ENCODE data around the gene NUP133. TPM values are rescaled to one million over a fixed set of nuclear protein-coding genes. Genes with fewer than 3 reads are reported as not detected.
"Not testable (repeated sequence)": the region's sequence is repeated elsewhere in the genome, so short reads cannot be mapped to it uniquely, and the experiment has no call there.

Gene NUP133
- polyA plus RNA-seq, 6 donors from 2014 or later: 17.7 to 20.9 (median 20.2) TPM

DNA sequence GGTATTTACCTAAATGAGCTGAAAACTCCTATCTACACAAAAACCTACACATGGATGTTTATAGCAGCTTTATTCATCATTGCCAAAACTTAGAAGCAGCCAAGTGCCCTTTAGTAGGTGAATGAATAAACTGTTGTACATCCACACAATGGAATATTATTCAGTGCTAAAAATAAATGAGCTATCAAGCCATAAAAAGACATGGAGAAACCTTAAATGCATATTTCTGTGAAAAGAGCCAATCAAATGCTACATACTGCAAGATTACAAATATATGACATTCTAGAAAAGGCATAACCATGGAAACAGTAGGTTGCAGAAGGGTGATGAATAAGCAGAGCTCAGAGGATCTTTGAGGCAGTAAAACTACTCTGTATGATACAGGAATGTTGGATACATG, 27.1 kb upstream of the NUP133 start:
- H3K4me3 Mint-ChIP-seq: peak overlapping the region in 1 of 8 donors; percentile 5
- H3K4me1 Mint-ChIP-seq: no peaks in the 10 kb centered on the region
- H3K36me3 Mint-ChIP-seq: peaks cover 21 to 25% of the 10 kb centered on the region in 2 donors
- H3K27ac Mint-ChIP-seq: no peak overlapping the region
- DNase-seq: no peak
- ATAC-seq (ENCODE audit: low read depth in 2 of 2): no peak
- H3K27me3 Mint-ChIP-seq: no peaks in the 10 kb centered on the region
- H3K9me3 Mint-ChIP-seq: no peaks in the 10 kb centered on the region

DNA sequence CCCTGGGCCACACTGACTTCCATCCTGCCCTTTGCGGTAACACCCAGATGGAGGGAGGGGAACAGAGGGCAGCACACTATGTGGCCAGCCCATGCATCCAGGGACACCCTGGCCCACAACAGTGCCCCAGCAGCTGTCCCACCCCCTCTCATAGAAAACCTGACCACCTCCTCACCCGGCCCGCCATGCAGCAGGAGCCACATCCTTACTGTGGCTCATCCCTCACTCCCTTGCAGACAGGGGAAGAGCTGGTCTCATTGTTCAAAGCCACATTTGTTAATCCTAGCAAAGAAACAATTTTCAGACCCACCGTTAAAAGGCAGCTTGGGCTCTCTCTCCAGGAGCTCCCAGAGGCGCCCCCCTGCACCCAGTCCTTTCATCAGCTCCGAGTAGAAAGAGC, 23.2 kb upstream of the NUP133 start:
- Mint-ChIP-seq H3K4me3 (no peak overlapping the region), H3K27me3 (no peaks in the 10 kb centered on the region), H3K36me3 (peaks cover 18 to 32% of the 10 kb centered on the region in 2 donors), H3K9me3 (no peaks in the 10 kb centered on the region), H3K27ac (peak overlapping the region in 2 of 6 donors; percentile 74 to 86), H3K4me1 (no peaks in the 10 kb centered on the region)
- DNase-seq (no peak), ATAC-seq (ENCODE audit: low read depth in 2 of 2) (no peak)

DNA sequence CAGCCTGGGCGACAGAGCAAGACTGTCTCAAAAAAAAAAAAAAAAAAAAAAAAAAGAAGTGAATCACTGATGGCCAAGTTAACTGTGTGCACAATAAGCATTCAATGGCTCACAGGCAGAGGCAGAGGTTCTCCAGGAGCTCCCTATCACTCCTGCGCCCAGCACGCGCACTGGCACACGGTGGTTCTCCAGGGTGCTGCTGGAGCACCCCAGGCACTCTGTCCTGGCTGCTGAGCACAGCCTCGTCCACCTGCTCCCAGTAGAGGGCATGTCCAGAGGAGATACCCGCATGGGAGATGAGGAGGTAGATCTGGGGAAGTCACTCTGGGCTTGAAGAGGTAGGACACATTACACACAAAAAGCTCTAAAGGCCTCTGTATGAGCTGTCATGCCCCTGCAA, 21.5 kb upstream of the NUP133 start:
- DNase-seq (no peak), ATAC-seq (ENCODE audit: low read depth in 2 of 2) (no peak)
- no peak overlapping the region for H3K4me3 Mint-ChIP-seq
- H3K27me3 Mint-ChIP-seq: no peaks in the 10 kb centered on the region
- H3K36me3 Mint-ChIP-seq: peaks cover 20 to 32% of the 10 kb centered on the region in 2 donors
- H3K27ac Mint-ChIP-seq: no peak overlapping the region
- no peaks in the 10 kb centered on the region for H3K9me3 Mint-ChIP-seq
- no peaks in the 10 kb centered on the region for H3K4me1 Mint-ChIP-seq

DNA sequence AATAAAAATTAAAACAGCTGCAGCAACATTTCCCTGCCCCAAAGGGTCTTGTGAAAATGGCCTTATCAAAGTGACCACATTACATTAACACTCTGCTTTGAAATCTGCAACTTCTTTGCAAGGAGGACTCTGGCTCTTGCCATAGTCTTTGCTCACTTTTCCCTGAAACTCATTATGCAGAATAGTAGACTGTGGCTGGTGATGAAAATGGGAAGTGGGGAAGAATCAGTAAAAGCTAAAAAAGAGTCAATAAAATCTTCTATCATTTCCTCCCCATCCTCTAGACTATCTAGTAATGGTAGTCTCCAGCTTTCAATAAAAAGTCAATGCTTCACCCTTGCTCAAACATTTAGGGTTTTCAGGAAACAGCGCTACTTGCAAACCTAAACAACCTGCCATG, 18.6 kb upstream of the NUP133 start:
- ATAC-seq (ENCODE audit: low read depth in 2 of 2) (no peak), DNase-seq (no peak)
- H3K27me3 Mint-ChIP-seq: no peaks in the 10 kb centered on the region
- peak overlapping the region in 1 of 6 donors; percentile 44 for H3K27ac Mint-ChIP-seq
- H3K36me3 Mint-ChIP-seq: peaks cover 20 to 24% of the 10 kb centered on the region in 2 donors
- H3K4me1 Mint-ChIP-seq: no peaks in the 10 kb centered on the region
- no peaks in the 10 kb centered on the region for H3K9me3 Mint-ChIP-seq
- H3K4me3 Mint-ChIP-seq: no peak overlapping the region

DNA sequence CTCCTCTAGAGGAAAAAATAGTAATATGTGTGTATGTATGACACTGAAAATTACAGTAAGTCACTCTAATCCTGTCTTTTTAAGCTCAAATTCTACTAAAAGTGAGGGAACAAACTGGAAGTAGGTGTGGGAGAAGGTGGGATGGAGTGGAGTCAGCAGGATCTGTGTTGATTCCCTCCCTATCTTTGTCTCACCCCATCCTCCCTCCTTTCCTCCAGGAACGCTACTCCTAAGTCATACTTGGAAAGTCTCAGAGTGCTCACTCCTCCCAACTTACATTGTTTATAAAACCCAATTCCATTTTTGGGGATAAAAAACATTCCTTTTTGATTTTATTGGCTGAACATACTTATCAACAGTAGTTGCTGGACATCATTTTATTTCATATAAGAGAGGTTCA, 14.9 kb upstream of the NUP133 start:
- H3K27ac Mint-ChIP-seq: no peak overlapping the region
- H3K36me3 Mint-ChIP-seq: peaks cover 15 to 21% of the 10 kb centered on the region in 2 donors
- no peaks in the 10 kb centered on the region for H3K4me1 Mint-ChIP-seq

DNA sequence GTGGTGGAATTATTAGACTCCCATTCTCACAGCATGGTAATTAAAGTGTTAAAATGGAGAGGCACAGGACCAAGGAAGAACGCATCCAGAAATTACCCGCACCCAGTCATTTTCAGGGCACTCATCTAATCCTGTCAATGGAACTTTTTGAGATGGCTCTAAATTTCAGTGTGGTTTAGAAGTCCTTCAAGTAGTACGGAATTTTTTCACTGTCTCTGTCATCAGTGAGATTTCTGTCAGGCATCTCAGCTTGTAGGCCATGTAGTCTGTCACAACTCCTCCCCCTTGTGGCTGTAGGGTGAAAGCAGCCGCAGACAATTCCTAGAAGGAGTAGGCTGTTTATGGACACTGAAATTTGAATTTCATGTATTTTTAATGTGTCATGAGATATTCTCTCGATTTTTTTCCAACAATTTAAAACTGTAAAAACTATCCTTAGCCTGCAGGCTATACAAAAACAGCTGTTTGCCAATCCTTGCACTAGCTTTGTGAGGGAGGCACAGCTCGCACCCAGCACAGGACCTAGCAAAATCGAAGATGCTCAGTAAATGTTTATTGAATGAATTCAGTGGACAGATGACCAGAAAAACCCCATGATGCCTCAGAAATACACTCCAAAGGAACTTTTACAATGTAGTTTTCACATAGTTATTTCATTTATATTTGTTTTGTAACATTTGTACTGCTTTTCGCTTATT, 6.6 kb upstream of the NUP133 start:
- H3K27me3 Mint-ChIP-seq: no peaks in the 10 kb centered on the region
- H3K9me3 Mint-ChIP-seq: peaks cover 0 to 1% (median 0%) of the 10 kb centered on the region in 7 donors

More for the DNA sequence above, 14.9 kb upstream of the NUP133 start:
- Mint-ChIP-seq H3K4me3 (no peak overlapping the region), H3K27me3 (no peaks in the 10 kb centered on the region), H3K9me3 (no peaks in the 10 kb centered on the region)
- DNase-seq: no peak
- no peak for ATAC-seq (ENCODE audit: low read depth in 2 of 2)

DNA sequence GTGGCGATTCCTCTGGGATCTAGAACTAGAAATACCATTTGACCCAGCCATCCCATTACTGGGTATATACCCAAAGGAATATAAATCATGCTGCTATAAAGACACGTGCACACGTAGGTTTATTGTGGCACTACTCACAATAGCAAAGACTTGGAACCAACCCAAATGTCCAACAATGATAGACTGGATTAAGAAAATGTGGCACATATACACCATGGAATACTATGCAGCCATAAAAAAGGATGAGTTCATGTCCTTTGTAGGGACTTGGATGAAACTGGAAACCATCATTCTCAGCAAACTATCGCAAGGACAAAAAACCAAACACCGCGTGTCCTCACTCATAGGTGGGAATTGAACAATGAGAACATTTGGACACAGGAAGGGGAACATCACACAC, 3.5 kb upstream of the NUP133 start:
- not testable (repeated sequence) for DNase-seq; H3K9me3 Mint-ChIP-seq; H3K27me3 Mint-ChIP-seq; ATAC-seq (ENCODE audit: low read depth in 2 of 2); H3K36me3 Mint-ChIP-seq; H3K4me3 Mint-ChIP-seq; H3K27ac Mint-ChIP-seq
- peaks cover 13 to 26% (median 14%) of the 10 kb centered on the region in 3 donors for H3K4me1 Mint-ChIP-seq

More for the DNA sequence above, 6.6 kb upstream of the NUP133 start:
- Mint-ChIP-seq H3K4me1 (peaks cover 0 to 4% (median 3%) of the 10 kb centered on the region in 3 donors), H3K27ac (peak overlapping the region in 2 of 6 donors; percentile 8 to 38), H3K36me3 (peaks cover 0 to 5% of the 10 kb centered on the region in 2 donors), H3K4me3 (no peak overlapping the region)
- peak; percentile 59 for DNase-seq
- peak; percentile 90 to 96 for ATAC-seq (ENCODE audit: low read depth in 2 of 2)

DNA sequence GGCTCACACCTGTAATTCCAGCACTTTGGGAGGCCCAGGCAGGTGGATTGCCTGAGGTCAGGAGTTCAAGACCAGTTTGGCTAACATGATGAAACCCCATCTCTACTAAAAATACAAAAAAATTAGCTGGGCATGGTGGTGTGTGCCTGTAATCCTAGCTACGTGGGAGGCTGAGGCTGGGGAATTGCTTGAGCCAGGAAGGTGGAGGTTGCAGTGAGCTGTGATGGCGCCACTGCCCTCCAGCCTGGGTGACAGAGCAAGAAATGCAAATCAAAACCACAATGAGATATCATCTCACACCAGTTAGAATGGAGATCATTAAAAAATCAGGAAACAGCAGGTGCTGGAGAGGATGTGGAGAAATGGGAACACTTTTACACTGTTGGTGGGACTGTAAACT, 3.1 kb upstream of the NUP133 start:
- H3K9me3 Mint-ChIP-seq; H3K27me3 Mint-ChIP-seq; DNase-seq; H3K4me3 Mint-ChIP-seq; ATAC-seq (ENCODE audit: low read depth in 2 of 2); H3K36me3 Mint-ChIP-seq: not testable (repeated sequence)
- Mint-ChIP-seq H3K4me1 (peaks cover 13 to 28% (median 14%) of the 10 kb centered on the region in 3 donors), H3K27ac (peak overlapping the region in 1 of 6 donors; percentile 64)

DNA sequence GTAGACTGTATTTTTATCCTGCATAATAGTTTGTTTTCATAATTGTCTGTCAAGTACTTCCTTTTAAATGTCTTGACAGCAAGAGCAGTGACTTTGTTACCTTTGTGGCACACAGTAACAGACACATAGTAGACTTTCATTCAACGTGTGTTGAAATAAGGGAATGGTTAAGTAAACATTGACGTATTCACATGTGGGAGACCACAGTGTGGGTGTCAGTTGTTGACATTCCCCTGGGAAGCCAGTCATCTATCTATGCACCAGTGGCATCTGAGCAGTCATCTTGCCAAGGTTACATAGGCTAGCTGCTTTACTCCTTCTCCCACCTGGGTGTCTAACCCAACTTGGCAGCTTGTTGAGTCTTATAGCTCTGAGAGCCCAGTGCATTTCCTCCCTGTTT, 1.4 kb upstream of the NUP133 start:
- ATAC-seq (ENCODE audit: low read depth in 2 of 2) (no peak), DNase-seq (no peak)
- Mint-ChIP-seq H3K4me1 (peaks cover 12 to 28% (median 14%) of the 10 kb centered on the region in 3 donors), H3K9me3 (peaks cover 0 to 1% (median 0%) of the 10 kb centered on the region in 7 donors), H3K36me3 (no peaks in the 10 kb centered on the region), H3K4me3 (peak overlapping the region in 7 of 8 donors; percentile 57 to 98 (median 92)), H3K27ac (peak overlapping the region in 4 of 6 donors; percentile 72 to 98 (median 87)), H3K27me3 (no peaks in the 10 kb centered on the region)

DNA sequence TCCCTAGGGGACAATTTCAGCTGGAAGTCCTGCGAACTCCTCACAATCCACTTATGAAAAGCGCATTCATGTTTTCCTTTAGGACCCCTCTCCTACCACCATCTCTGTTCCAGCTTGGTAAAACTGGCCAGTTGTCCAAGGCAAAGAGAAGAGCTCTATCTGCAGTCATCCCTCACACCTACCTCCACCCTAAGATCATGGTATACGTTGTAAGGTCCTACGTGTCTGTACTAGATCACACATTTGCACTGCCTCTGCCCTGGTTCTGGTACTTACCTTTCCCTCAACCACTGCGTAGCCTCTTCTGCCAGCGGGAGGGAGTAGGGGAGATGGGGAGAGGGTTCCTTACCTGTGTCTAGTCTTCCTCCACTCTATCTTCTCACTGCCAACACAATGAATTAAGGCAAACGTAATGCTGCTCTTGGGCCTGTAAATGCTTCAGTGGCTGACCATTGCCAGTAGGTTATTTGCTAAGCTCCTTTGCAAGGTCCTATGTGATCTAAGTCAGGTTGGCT, 739 bp upstream of the NUP133 start:
- H3K4me3 Mint-ChIP-seq: peak overlapping the region; percentile 87 to 98 (median 94)
- no peak for DNase-seq
- ATAC-seq (ENCODE audit: low read depth in 2 of 2): no peak
- H3K9me3 Mint-ChIP-seq: peaks cover 0 to 1% (median 0%) of the 10 kb centered on the region in 7 donors
- no peaks in the 10 kb centered on the region for H3K27me3 Mint-ChIP-seq
- no peaks in the 10 kb centered on the region for H3K36me3 Mint-ChIP-seq
- H3K27ac Mint-ChIP-seq: peak overlapping the region; percentile 96 to 99 (median 98)
- H3K4me1 Mint-ChIP-seq: peaks cover 10 to 24% (median 14%) of the 10 kb centered on the region in 3 donors

DNA sequence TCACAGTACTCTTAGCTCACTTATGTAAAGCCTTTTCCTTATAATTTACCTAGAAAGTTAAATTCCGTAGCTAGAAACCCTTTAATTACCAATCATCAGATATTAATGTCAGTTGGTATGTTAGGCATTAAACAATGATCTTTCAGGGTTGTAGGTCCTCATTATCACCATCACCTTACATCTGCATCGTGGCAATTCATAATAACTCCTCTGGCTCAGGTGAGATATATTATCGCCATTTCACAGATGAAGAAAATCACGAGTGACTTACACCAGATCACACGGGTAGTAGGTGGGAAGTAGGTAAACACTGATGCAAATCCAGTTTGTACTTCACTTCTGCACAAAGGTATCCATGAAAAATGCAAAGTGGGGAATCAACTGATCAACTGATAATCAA, 639 bp downstream of the NUP133 start:
- Mint-ChIP-seq H3K9me3 (peaks cover 0 to 1% (median 0%) of the 10 kb centered on the region in 7 donors), H3K4me3 (peak overlapping the region; percentile 87 to 98 (median 94)), H3K27ac (peak overlapping the region; percentile 96 to 99 (median 97)), H3K36me3 (no peaks in the 10 kb centered on the region), H3K4me1 (peaks cover 10 to 24% (median 14%) of the 10 kb centered on the region in 3 donors), H3K27me3 (no peaks in the 10 kb centered on the region)
- no peak for DNase-seq
- ATAC-seq (ENCODE audit: low read depth in 2 of 2): peak; percentile 3 to 6

DNA sequence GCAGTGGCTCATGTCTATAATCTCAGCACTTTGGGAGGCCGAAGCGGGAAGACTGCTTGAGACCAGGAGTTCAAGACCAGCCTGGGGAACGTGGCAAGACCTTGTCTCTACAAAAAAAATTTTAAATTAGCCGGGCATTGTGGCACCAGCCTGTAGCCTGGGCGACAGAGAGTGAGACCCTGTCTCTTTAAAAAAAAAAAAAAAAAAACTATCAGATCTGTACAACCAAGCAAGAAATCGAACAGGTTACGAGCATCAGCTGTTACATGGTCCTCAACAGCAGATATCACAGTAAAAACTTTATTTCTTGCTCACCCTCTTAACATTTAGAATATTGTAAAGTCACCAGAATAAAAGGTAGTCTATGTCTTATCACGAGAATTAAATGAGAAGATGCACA, 1.5 kb downstream of the NUP133 start:
- no peaks in the 10 kb centered on the region for H3K27me3 Mint-ChIP-seq
- ATAC-seq (ENCODE audit: low read depth in 2 of 2) (no peak), DNase-seq (no peak)
- H3K27ac Mint-ChIP-seq: peak overlapping the region in 3 of 6 donors; percentile 54 to 96 (median 75)
- no peaks in the 10 kb centered on the region for H3K36me3 Mint-ChIP-seq
- peak overlapping the region in 7 of 8 donors; percentile 44 to 98 (median 87) for H3K4me3 Mint-ChIP-seq
- H3K9me3 Mint-ChIP-seq: peaks cover 0 to 1% (median 0%) of the 10 kb centered on the region in 7 donors
- peaks cover 10 to 24% (median 14%) of the 10 kb centered on the region in 3 donors for H3K4me1 Mint-ChIP-seq

DNA sequence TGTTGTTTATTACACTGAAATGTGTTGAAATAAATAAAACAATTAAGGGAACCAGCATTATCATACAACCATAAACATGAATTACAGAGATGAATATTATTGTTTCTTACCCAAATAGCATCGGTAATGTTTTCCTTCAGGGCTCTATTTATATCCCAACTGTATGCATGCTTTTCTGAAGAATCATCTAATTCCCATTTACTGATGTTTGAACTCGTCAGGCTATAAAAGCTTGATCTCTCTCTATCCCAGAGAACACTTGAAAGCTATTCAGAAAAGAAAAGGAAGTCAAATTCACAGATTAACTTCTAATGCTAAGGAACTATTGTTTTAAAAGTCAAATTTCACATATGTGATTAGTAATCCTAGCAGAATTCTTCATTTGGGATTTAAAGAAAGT, 12.4 kb downstream of the NUP133 start:
- H3K9me3 Mint-ChIP-seq: no peaks in the 10 kb centered on the region
- ATAC-seq (ENCODE audit: low read depth in 2 of 2) (no peak), DNase-seq (no peak)
- H3K4me1 Mint-ChIP-seq: no peaks in the 10 kb centered on the region
- peaks cover 34 to 36% of the 10 kb centered on the region in 2 donors for H3K36me3 Mint-ChIP-seq
- H3K27me3 Mint-ChIP-seq: no peaks in the 10 kb centered on the region
- H3K27ac Mint-ChIP-seq: no peak overlapping the region
- no peak overlapping the region for H3K4me3 Mint-ChIP-seq

DNA sequence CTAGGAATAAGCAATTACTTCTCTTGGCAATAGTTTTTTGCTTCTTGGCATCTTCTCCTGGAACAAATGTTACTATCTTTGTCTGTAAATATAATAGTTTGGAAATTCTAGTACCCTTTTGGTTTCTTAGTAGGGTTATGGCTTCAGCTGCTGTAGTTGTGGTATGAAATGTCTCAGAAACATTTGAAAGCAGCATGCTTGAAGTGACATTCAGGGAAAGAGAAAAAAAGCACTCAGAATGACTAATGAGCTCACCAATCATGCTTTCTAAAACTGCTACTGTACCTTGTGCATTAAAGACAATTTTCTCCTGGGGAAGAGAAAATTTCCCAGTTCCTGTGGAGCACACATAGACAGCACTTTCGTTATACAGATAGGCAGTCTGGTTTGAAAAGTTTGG, 21.0 kb downstream of the NUP133 start:
- peaks cover 2 to 6% (median 4%) of the 10 kb centered on the region in 3 donors for H3K4me1 Mint-ChIP-seq
- peaks cover 19 to 39% of the 10 kb centered on the region in 2 donors for H3K36me3 Mint-ChIP-seq
- peak overlapping the region in 1 of 6 donors; percentile 36 for H3K27ac Mint-ChIP-seq
- no peaks in the 10 kb centered on the region for H3K9me3 Mint-ChIP-seq
- no peak overlapping the region for H3K4me3 Mint-ChIP-seq
- H3K27me3 Mint-ChIP-seq: no peaks in the 10 kb centered on the region
- DNase-seq (no peak), ATAC-seq (ENCODE audit: low read depth in 2 of 2) (no peak)
